HG03469 (cell line): ENCODE results near the gene FZD10.

Source experiments
- ATAC-seq: cut with Tn5 transposase; IDR thresholded peaks from one replicate; pipeline ENCODE4 v1.9.1; 2021; ENCODE audit warnings: mild to moderate bottlenecking, moderate library complexity, moderate number of reproducible peaks; ENCODE audit not compliant: unreplicated experiment

Gene FZD10

GRCh38 chr12:130177635-130178242 is 15.5 kb downstream of the FZD10 start:
- no peak for ATAC-seq

GRCh38 chr12:130178282-130178681 is 16.0 kb downstream of the FZD10 start:
- no peak for ATAC-seq

- no peak for ATAC-seq
These were observed 16.9 kb downstream of the FZD10 start for GRCh38 chr12:130179191-130179590.

- no peak for ATAC-seq
These were observed 17.4 kb downstream of the FZD10 start for GRCh38 chr12:130179621-130180020.

GRCh38 chr12:130181211-130181610 is 18.9 kb downstream of the FZD10 start:
- ATAC-seq: no peak

GRCh38 chr12:130183585-130184370 is 21.5 kb downstream of the FZD10 start:
- ATAC-seq: no peak

GRCh38 chr12:130184404-130185090 is 22.3 kb downstream of the FZD10 start:
- no peak for ATAC-seq

GRCh38 chr12:130185455-130186391 is 23.5 kb downstream of the FZD10 start:
- ATAC-seq: no peak

- ATAC-seq: no peak
These were observed 24.5 kb downstream of the FZD10 start for GRCh38 chr12:130186651-130187268.

- ATAC-seq: no peak
These were observed 30.5 kb downstream of the FZD10 start for GRCh38 chr12:130192642-130193345.

- no peak for ATAC-seq
These were observed 31.9 kb downstream of the FZD10 start for GRCh38 chr12:130194154-130194553.

- no peak for ATAC-seq
These were observed 33.1 kb downstream of the FZD10 start for GRCh38 chr12:130195369-130195768.

GRCh38 chr12:130195776-130196175 is 33.5 kb downstream of the FZD10 start:
- no peak for ATAC-seq

- ATAC-seq: no peak
These were observed 34.6 kb downstream of the FZD10 start for GRCh38 chr12:130196827-130197226.

- no peak for ATAC-seq
These were observed 35.9 kb downstream of the FZD10 start for GRCh38 chr12:130198026-130198662.

- no peak for ATAC-seq
These were observed 36.4 kb downstream of the FZD10 start for GRCh38 chr12:130198663-130199060.

- ATAC-seq: no peak
These were observed 37.5 kb downstream of the FZD10 start for GRCh38 chr12:130199581-130200390.

GRCh38 chr12:130200445-130200844 is 38.2 kb downstream of the FZD10 start:
- no peak for ATAC-seq
